GM21737 (cell line): ENCODE results near the gene DROSHA.
"Not testable (repeated sequence)": the region's sequence is repeated elsewhere in the genome, so short reads cannot be mapped to it uniquely, and the experiment has no call there.

Experiments
- ATAC-seq: cut with Tn5 transposase; IDR thresholded peaks from one replicate; pipeline ENCODE4 v1.9.1; 2021; ENCODE audit warnings: mild to moderate bottlenecking, moderate library complexity; ENCODE audit not compliant: unreplicated experiment

DROSHA gene

DNA sequence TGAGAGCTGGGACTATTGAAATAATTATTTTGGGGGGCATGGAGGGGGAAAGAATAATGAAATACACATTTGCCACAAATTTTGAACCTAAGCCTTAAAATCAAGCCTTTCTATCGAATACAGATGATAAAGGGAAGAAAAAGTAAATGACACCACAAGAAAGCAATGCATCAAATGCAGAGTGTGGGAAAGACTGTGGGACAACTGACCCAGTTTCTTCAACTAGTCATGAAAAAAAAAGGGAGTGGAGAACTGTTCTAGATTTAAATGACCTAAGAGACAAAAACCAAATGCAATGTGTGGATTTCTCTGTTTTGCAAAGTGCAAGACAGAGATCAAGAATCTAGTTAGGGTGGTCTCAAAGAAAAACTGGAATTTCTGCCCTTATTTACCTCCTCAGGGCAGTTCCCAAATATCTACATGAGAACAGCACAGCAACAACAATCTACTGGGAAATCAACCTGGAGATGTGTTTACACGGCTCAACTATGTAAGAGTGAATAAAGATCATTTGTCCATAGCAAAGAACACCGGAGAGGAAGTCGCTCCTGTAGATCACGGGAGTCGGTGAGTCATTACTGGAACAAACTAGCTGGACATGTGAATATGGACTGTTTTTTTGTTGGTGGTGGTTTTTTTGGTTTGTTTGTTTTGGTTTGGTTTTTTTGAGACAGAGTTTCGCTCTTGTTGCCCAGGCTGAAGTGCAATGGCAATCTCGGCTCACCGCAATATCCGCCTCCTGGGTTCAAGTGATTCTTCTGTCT, 145.9 kb downstream of the DROSHA start:
- ATAC-seq: no peak

DNA sequence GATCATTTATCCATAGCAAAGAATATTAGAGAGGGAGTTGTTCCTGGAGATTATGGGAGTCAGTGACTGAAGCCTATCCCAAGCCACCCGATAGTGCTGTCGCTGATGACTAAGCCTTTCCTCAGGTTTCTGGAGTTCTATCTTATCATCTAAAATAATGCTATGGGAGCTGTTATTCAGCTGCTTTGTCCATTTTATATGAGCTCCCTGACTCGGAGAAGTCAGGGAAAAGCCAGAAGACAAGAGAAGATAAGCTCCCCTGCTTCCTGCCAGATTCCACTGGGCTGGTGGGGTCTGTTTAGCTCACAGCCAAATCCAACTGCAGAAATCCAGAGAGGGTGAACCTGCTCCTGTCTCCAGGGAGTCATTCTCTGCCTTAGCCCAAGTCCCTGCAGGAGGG, 148.2 kb downstream of the DROSHA start:
- no peak for ATAC-seq

DNA sequence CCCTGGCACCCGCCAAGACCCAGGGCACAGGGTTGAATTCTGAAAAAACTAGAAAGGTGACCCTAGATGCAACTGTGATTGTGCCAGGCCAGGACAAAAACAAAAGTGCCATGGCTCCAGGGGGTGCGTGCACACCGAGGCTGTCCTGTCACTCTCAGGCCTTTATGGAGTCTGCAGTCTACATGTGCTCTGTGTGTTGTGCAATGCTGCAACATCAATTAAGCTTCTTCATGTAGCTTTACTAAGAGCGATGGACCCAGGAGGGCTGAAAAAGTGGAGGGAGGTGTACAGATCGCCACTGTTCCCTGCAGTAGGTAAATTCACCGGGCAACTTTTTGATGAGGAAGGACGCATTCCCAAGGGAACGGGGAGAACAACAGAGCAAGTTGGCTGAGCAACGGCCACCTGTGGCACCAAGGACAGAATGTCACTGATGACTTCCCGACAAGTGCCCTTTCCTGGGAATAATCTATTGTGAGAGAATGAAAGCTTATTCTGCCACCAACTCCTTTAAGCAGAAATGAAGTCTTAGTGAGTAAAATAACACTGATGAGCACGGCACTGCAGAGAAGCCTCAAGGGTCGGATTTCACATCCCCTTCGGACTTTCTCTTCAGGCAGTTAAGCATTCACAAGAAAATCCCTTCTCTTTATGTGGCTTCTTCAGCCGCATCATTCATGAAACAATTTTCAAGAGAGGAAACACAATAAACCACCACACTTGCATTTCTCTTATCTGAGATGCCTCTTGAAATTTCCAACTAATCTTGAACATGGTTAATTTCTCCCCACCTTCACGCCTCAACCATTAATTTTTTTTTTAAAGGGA, 149.6 kb downstream of the DROSHA start:
- no peak for ATAC-seq

DNA sequence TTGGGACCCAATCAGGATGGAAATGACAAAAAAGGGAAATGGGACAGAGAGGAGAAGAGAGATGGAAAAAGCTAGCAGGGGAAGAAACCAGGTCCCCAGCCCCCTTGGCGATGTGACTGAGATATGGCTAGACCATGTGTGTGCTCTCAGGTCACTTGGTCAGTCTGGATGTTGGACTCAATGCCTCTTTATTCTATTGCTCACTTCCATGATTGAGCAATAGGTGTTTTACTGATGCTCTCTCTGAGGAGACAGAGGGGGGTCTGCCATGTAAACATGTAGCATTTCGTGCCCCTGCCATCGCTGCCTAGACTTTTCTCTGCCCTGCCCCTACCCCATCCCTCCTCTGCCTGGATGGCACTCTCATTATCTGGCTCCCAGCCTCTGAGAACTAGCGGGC, 150.6 kb downstream of the DROSHA start:
- no peak for ATAC-seq

GRCh38 chr5:31380049-31380448, 151.8 kb downstream of the DROSHA start:
- no peak for ATAC-seq

DNA sequence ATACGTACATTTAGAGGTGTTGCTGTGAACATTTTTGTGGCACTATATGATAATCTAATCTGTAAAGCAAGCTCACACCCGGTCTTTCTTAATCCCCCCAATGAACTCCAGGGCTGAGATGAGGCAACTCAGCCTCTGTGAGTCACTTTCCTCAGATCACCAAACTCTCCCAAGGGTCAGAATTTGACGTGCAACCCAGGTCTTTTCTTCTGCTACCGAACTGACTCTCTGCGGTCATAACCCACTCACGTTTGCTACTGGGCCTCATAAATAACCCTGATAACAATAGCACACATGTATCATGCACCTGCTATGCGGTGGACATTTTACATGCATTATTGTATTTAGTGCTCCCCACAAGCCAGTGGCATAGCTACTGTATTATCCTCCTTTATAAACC, 153.1 kb downstream of the DROSHA start:
- no peak for ATAC-seq

DNA sequence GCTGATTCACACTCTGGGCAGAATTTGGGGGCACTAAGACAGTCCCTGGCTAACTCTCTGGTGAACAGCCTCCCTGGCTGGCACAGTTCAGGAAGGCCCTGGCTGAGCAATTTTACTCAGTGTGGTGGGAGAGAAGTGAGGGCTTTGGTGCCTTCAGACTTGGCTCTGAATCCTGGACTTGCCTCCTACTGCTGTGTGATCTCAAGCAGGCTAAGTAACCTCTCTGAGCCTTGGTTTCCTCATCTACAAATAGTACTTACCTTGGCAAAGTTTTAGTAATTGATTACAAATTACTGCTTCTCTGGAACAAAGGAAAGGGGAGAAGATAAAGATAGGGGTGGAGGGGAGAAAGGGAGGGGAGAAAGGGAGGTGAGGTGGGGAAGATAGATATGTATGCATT, 153.8 kb downstream of the DROSHA start:
- no peak for ATAC-seq

DNA sequence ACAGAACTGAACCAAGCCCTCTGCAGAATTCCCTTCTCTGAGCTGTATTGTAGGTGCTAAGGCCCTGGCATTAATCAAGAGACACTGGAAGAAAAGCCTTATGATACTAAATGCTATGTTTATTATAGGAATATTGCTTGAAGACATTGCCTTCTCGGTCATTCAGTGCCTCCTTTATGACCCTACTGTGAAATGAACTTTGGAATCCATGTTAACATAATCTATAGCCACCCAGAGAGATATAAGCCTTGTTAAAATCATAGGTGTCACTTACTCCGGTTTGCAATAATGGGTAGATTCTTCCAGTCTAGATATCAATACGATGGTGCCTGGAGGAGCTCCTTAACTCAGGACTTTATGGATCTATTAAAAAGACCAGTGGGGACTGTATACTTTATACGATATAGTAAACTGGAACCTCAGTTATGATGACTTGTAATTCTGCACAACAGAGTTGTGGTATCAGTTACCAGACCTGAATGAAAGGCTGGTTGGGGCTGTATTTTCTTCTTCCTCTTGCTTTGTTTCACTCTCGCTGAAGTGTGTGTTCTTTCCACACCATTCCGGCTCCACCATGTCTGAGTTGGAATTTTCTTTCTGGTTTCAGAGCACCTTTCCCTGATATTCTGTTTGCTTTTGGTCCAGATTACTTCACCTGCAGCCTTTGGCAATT, 154.5 kb downstream of the DROSHA start:
- no peak for ATAC-seq

DNA sequence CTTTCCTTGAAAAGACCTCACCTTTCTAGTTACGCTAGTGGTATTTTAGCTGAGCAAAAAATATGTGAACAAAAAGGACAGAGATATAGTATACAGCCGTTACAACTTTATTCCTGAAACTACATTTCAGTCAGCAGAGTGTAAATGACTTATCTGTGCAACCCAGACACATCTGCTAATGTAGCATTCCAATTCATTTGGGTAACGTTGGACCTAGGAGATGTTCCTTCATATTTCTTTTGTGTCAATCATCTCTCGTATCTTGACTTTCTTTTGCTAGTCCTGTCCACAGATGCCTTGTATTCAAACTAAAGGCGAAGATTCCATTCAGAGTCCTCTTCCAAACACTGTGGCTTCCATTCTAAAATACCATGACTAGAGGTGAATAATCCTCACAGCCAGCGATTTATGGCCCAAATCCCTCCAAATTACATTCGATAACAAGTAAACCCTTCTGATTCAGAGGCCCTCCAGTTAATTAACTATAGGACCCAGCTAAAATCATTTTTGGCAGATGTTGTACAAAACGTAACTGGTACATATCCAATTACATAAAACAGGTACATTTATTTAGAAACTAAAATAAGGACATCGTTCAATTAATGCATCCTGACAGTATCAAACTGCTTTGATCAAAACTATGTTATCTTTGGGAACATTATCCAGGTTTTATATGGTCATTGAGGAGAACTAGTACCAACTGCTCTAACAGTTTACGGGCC, 155.7 kb downstream of the DROSHA start:
- no peak for ATAC-seq

DNA sequence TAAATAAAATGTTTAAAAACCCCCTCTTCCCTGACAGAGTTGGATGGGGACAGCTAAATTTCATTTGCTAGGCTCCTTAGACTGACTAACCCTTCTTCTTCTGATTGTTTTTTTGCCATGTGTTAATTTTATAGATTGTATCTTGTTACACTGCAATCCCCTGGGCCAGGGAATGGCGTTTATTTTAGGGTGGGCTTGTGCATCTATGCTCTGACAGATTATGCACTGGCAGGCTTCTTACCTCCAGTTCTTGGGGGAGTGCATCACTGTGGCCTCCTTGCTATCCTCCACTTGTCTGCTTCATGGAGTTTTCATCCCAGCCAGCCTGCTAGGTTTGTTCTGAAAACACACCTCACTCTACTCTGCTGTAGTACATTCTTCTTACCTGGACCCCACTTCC, 159.8 kb downstream of the DROSHA start:
- no peak for ATAC-seq

- no peak for ATAC-seq
These were observed 165.0 kb downstream of the DROSHA start for GRCh38 chr5:31366941-31367340.

GRCh38 chr5:31365776-31366175, 166.1 kb downstream of the DROSHA start:
- no peak for ATAC-seq

- no peak for ATAC-seq
These were observed 166.8 kb downstream of the DROSHA start for GRCh38 chr5:31364881-31365636.

GRCh38 chr5:31362931-31363568, 168.8 kb downstream of the DROSHA start:
- ATAC-seq: no peak

DNA sequence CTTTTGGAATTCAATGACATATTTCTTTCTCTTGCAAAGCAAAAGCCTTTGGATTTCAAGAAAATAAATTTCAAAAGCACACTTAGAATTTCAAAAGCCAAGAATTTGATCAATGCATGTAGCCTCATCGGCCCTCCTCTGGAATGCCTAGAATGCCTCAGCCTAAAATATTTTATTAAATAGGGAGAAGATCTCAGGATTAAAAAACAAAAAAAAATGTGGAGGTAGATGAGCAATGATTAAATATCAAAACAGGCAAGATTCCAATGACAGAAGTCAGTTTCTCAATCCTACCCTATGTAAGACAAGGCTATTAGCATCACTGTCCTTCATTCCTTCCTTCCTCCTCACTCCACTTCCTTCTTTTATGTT, 169.4 kb downstream of the DROSHA start:
- no peak for ATAC-seq

DNA sequence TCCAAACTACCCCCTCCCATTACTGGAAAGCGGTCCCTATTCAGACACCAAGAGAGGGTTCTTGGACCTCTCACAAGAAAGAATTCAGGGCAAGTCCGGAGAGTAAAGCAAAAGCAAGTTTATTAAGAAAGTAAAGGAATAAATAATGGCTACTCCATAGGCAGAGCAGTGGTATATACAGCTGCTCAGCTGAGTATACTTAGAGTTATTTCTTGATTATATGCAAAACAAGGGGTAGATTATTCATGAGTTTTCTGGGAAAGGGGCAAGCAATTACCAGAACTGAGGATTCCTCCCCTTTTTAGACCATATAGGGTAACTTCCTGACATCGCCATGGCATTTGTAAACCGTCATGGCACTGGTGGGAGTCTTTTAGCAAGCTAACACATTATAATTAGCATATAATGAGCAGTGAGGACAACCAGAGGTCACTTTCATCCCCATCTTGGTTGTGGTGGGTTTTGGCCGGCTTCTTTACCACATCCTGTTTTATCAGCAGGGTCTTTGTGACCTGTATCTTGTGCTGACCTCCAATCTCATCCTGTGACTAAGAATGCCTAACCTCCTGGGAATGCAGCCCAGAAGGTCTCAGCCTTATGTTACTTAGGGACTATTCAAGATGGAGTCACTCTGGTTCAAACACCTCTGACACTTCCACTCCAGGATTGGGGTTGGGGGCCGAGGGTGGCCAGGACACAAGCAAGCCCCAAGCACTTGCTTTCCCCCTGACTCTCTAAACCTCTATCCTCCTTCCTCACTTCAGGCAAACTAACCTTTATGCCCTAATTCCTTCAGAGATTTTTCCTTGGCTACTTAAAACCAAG, 170.0 kb downstream of the DROSHA start:
- not testable (repeated sequence) for ATAC-seq

DNA sequence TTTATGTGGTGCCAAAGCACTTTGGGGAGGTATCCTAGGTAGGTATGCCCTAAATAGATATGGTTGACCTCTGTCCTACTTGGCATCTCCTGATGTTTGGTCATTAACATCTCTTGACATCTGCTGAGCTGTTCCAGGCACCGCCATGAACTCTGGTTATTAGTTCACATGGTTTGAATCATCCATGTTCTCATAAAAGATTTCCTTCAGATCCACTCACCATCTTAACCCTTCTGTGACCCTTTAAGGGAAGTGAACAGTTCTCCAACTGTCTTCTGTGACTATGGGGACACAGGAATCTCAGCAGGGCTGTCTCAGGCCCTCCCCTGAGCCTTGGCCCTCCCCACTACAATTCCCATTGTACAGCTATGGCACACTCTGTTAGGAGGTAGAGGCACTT, 170.7 kb downstream of the DROSHA start:
- no peak for ATAC-seq

DNA sequence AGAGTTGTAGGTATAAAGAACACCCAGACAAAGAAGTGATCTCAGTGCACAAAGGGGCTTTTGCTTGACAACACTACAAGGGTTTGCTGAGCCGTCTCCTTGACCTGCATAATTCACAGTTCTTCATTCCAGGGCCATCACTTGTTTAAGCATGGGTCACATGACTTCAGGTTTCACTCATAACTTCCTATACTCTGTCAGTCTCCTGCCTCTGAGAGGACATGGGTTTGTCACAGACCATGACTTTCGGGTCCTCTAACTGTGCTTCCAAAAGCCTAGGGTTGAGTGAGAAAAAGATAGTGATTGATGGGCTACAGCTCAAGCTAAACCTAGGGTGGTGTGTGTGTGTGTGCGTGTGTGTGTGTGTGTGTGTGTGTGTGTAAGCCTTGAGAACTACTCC, 172.1 kb downstream of the DROSHA start:
- no peak for ATAC-seq

DNA sequence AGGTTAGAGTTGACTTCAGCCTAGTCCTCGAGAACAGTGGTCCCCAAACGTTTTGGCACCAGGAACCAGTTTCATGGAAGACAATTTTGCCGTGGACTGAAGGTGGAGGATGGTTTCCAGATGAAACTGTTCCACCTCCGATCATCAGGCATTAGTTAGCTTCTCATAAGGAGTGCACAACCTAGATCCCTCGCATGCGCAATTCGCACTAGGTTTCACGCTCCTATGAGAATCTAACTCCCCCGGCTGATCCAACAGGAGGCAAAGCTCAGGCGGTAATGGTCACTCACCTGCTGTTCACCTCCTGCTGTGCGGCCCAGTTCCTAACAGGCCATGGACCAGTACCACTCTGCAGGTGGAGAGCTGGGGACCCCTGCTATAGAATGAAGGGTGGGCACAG, 174.9 kb downstream of the DROSHA start:
- no peak for ATAC-seq
